HG02763 (cell line): Measurements from ENCODE around the gene C2CD5.
A peak's percentile ranks its signal among the peaks of the same experiment; 100 is the strongest.
"Not testable (repeated sequence)": the region's sequence is repeated elsewhere in the genome, so short reads cannot be mapped to it uniquely, and the experiment has no call there.

Source experiments
- ATAC-seq: cut with Tn5 transposase; IDR thresholded peaks from one replicate; pipeline ENCODE4 v1.9.1; 2021; ENCODE audit warnings: mild to moderate bottlenecking, moderate library complexity; ENCODE audit not compliant: unreplicated experiment

Gene C2CD5, protein sequence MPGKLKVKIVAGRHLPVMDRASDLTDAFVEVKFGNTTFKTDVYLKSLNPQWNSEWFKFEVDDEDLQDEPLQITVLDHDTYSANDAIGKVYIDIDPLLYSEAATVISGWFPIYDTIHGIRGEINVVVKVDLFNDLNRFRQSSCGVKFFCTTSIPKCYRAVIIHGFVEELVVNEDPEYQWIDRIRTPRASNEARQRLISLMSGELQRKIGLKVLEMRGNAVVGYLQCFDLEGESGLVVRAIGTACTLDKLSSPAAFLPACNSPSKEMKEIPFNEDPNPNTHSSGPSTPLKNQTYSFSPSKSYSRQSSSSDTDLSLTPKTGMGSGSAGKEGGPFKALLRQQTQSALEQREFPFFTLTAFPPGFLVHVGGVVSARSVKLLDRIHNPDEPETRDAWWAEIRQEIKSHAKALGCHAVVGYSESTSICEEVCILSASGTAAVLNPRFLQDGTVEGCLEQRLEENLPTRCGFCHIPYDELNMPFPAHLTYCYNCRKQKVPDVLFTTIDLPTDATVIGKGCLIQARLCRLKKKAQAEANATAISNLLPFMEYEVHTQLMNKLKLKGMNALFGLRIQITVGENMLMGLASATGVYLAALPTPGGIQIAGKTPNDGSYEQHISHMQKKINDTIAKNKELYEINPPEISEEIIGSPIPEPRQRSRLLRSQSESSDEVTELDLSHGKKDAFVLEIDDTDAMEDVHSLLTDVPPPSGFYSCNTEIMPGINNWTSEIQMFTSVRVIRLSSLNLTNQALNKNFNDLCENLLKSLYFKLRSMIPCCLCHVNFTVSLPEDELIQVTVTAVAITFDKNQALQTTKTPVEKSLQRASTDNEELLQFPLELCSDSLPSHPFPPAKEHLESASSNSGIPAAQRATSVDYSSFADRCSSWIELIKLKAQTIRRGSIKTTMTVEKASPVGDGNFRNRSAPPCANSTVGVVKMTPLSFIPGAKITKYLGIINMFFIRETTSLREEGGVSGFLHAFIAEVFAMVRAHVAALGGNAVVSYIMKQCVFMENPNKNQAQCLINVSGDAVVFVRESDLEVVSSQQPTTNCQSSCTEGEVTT

DNA sequence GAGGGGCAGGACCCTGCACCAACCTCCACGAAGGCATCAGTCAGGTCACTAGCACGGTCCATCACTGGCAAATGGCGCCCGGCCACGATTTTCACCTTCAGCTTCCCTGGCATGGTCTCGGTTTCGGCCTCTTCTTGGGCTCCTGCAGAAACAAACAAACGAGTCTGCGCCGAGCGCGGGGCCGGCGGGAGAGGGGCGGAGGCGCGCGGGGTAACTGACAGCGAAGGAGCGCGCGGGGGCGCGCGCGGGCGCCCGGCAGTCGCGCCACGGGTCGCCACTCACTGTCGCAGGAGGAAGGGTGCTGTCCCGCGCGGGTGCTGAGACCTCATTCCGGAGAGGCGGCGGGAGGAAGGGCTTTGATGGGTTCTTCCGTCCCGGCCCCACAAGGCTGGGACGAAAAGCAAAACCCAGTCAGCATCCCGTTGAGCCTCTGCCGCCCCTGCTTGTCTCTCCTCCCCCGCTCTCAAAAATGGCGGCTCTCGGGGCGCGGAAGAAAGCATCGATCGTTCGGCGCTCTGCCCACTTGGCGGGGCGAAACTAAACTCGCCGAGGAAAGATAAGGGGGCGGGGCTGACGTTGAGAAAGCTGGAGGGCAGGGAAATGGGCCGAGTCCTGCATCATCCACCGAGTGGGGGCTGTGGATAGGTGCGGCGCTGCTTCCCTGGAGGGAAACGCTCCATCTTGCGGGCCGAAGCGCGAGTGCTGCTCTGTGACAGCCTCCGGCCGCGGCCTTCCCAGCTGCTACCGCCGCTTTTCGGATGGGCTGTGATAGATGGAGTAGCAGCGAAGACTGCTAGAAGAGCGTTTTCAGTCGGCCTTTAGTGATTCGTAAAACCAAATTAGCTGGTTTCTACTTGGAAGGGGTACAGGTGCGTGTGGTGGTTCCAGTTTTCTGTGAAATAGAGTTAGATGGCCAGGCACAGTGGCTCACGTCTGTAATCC is at the start of gene C2CD5:
C2CD5 (minus strand) TSS at position 505 of the 942 bp plus-strand sequence; CDS start at position 113, 392 bp downstream.
- ATAC-seq = peak; percentile 83

DNA sequence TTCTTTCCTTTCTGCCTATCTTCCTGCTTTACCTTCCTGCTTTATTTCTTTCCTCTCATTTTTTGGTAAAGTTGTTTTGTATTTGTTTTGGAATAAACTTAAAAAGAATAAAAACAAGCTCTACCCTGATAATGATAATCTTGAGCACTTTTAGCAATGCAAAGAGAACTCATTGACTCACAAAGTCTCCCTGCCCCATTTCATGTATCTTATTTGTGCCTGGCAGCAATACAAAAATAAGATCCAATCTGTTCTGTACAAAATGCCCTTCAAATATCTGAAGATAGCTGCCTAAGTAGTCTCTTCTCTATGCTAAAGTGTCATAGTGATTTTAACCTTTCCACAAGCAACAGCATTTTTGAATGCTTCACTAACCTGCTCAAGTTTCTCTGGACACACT is 49.5 kb upstream of the C2CD5 start:
- ATAC-seq = no peak

DNA sequence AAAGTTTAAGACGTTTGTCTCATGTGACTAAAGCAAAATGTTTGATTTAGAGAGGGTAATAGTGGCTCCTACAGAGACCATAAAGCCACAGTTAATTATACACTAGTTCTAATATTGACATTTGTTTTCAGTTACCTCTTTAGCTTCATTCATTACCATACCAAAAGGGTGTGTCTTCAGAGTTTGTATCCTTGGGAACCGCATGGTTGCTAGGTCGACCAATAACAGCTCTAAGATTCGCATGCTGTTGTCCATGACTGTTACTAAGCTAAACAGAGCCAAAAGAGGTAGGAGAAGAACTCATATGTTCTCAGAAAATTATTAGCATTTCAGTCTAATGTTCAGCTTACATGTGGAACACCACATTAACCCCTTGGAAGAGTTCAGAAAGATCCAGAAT is 44.5 kb upstream of the C2CD5 start:
- no peak for ATAC-seq

DNA sequence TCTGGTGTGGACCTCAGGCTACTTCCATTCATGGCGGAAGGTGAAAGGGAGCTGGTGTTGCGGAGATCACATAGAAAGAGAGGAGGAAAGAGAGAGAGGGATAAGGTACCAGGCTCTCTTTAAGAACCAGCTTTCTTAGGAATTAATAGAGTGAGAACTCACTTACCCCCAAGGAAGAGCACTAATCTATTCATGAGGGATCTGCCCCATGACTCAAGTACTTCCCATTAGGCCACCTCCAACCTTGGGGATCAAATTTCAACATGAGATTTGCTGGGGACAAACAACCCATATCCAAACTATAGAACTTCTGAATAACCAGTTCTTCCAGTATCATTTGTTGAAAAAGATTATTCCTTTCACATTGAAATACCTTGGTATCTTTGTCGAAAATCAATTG is 34.0 kb upstream of the C2CD5 start:
- ATAC-seq = no peak

DNA sequence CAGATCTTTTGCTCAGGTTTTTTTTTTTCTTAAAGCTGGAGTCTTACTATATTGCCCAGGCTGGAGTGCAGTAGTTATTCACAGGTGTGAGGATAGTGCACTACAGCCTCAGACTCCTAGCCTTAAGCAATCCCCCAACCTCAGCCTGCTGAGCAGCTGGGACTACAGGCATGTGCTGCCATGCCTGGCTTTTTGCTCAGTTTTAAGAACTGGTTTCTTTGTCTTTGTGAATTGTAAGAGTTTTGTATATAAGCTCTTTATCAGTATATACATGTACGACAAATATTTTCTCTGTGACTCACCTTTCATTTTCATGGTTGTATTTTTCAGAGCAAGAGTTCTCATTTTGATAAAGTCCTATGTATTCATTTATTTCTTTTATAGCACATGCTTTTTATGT is 33.3 kb upstream of the C2CD5 start:
- no peak for ATAC-seq

DNA sequence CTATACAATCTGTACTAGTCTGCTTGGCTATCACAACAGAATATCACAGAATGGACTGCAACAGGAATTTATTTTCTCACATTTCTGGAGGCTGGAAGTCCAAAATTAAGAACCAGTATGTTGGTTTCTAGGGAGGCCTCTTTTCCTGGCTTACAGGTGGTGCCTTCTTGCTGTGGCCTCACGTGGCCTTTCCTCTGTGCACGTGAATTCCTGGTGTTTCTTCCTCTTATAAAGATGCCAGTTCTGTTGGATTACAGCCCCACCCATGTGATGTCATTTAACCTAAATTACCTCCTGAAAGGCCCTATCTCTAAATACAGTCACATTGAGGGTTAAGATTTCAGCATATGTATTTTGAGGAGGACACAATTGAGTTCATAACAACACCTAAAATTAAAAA is 32.1 kb upstream of the C2CD5 start:
- ATAC-seq = no peak

DNA sequence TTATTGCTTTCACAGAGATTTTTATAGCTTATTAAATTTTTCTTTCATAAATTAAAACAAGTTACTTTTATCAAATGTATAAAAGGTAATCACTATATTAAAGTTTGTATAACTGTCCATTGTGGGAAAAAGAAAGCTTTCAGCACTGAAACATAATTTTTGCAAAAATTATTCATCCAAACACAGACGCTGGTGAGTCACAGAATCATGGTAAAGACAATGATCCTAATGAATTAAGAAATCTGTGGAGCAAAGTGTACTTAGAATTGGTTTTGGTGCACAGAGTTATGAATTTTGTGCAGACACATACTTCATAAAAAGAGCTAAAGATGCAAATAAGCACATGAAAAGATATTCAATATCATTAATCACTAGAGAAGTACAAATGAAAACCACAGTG is 31.7 kb upstream of the C2CD5 start:
- ATAC-seq = no peak

DNA sequence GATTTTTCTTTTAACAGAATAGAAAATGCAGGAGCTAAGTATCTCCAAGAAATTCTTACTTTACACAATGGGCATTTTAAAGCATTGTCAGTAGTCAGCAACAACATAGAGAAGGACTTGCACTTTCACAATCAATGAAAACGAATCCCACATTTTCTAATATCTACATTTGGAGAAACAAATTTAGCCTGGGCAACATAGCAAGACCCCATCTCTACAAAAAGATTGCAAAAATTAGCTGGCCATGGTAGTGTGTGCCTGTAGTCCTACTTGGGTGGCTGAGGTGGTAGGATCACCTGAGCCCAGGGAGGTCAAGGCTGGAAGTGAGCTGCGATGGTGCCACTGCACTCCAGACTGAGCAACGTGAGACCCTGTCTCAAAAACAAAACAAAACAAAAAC is 30.6 kb upstream of the C2CD5 start:
- no peak for ATAC-seq

DNA sequence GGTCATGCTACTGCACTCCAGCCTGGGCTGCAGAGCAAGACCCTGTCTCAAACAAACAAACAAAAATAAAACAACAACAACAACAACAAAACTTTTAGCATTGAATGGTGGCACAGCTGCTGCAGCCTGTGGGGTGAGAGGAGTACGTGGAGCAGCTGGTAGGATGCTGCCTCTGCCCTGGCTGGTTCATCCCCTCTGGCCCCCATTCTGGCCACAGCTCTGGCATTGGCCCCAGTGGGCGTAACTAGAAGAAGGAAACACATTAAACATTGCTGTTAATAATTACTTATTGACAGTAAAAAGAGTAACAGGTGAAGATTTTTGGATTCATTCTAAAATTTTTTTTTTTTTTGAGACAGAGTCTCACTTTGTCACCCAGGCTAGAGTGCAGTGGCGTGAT is 28.8 kb upstream of the C2CD5 start:
- ATAC-seq = no peak

DNA sequence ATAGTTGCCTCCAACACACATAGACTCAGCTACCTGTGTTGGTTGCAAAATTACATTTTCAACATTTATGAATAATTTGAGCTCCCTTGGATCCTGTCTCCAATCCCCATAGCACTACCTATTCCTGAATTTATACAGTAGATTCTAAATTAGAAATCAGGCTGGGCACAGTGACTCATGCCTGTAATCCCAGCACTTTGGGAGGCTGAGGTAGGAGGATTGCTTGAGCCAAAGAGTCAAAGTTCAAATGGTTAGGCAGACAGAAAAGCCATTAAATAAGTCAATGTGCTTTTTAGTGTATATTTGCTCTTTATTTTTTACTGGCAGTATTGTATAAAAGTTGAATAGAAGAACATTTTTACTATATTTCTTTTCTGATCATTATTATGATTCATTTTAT is 24.9 kb upstream of the C2CD5 start:
- no peak for ATAC-seq

DNA sequence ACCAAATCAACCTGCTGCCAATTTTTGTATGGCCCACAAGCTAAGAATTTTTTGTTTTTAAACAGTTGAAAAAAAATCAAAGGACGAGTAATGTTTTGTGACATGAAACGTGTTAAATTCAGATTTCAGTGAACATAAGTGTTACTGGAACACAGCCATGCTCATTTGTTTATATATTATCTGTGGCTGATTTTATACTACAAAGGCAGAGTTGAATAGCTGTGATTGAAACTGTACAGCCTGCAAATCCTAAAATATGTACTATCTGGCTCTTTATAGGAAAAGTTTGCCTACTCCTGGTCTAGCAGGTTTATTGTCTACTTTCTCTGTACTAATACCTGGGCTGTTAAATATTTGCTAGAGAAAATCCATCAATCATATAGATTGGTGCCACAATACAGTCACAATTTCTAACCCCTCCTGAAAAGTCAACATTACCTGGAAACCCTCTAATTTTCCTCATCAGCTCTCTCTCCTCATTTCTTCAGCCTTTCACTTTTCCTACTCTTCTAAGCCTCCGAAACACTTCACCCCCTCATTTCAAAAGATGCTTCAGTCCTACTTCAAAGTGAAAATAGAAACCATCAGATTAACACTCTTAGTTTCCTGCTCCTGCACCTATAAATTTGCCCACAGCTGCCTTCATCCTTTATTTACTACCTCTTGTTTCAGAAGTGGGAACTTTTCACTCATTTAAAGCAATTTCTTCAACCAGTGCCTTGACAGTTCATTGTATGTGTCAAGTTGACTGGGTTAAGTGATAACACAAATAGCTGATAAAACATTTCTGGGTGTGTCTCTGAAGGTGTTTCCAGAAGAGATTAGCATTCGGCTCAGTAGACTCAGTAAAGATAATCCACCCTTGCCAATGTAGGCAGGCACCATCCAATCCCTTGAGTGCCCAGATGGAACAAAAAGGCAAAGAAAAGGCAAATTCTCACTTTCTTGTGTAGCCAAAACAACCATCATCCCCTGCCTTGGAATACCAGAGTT is 18.0 kb upstream of the C2CD5 start:
- ATAC-seq = no peak

DNA sequence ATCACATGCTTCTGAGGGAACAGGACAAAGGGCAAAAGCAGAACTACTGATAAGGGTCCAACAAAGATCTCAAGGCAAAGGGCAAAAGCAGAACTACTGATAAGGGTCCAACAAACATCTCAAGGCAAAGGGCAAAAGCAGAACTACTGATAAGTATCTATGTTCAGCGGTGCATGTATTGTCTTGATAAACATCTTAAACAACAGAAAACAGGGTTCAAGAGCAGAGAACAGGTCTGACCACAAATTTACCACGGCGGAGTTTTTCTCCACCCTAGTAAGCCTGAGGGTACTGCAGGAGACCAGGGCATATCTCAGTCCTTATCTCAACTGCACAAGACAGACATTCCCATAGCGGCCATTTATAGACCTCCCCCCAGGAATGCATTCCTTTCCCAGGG is 10.4 kb upstream of the C2CD5 start:
- not testable (repeated sequence) for ATAC-seq

DNA sequence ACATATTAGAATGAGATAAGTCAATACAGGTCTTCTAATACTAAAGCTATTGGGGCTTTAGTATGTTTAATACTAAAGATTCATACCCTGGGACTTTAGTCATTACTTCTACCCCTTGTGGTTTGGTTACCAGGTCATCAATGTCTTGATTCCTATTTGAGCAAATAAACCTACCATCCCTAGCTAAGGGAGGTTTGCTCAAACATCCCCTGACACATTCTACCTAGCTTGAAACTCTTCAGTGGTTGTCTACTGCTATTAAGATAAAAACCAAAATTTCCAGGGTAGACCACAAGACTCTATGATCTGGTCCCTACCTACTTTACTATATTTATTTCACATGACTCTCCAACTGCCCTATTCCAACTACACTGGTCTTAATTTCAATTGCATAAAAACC is 7.3 kb upstream of the C2CD5 start:
- ATAC-seq = no peak

DNA sequence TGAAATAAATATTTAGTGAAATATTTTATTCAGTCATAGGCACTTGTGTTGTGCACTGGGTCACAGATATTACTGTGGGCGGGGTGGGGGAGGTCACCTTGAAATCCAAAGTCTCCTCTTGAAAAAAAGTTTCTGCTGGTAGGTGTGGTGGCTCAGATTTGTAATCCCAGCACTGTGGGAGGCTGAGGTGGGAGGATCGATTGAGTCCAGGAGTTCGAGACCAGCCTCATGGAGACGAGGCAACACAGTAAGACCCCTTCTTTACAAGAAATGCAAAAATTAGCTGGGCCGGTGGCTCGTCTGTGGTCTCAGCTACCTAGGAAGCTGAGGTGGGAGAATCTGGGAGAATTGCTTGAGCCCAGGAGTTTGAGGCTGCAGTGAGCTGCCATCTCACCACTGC is 913 bp upstream of the C2CD5 start:
- no peak for ATAC-seq

DNA sequence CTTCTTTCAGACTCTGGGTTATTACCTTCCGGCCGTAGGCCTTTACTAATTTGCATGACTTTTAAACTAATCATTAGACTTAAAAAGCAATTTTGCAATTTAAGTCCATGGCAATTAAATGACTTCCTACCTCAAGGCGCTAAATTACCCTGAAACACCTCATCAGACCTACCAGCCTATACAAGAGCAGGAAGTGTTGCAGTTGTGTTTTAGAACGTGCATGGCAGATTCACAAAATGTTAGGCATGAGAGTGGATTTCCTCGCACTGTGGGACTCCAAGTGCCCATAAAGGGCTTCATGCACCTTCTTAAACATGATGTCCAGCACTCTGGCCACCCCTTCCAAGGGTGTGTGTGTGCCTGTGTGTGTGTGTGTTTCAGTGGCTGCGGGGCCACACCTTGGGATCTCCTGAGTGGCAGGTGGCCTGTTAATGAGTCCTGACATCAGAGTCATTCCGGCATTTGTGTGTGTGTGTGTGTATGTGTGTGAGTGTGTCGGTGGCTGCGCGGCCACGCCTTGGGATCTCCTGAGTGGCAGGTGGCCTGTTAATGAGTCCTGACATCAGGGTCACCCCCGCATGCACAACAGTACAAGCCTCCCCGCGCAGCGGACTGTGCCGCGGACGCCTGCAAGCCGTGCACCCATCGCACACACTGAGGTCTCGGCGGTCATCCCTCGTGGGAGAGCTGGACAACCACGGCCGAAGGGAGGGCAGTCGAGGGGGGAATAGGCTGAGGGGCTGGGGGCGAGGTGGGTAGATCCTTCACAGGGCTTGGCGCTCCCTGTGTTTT is 900 bp downstream of the C2CD5 start:
- ATAC-seq = peak; percentile 37

DNA sequence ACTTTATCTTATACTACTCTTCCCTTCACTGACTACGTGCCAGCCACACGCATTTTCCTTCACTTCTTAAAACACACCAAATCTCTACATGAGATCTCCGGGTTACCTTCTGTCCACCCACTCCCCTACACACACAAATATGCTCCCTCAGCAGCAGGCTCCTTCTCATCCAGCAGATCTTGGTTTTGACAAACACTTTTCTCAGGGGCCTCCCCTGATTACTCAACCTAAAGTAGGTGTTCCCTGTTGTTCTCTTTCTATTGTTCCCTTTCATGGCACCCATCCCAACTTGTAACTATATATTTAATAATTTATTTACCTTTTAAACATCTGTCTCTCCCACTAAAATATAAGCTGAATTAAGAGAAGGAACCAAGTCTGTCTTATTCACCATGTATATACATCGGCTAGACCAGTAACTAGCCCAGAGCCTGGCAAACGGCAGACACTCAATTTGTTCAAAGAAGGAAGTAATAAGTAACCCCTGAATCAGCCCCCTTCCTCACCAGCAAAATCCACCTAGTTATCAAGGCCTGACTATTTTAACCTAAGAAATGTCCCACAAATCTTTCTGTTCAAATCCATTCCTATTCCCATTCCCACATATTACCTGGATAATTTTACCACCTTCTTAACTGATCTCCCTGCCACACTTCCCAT is 2.7 kb downstream of the C2CD5 start:
- no peak for ATAC-seq

DNA sequence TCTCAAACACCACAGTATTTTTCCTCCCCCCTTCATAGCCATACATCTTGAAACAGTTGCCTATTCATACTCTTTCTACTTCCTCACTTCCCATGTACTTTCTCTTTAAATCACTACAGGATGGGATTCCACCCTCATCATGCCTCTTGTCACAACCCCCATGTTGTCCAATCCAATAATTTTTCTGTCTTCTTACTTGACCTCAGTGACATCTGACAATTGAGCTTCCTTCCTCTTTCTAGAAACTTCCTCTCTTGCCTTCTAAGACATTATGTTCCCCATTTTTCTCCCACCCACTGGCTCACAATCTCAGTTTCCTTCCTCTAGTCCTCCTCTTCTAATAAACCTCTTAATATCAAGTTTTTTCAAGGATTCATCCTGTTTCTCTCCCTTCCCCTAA is 5.3 kb downstream of the C2CD5 start:
- ATAC-seq = no peak

DNA sequence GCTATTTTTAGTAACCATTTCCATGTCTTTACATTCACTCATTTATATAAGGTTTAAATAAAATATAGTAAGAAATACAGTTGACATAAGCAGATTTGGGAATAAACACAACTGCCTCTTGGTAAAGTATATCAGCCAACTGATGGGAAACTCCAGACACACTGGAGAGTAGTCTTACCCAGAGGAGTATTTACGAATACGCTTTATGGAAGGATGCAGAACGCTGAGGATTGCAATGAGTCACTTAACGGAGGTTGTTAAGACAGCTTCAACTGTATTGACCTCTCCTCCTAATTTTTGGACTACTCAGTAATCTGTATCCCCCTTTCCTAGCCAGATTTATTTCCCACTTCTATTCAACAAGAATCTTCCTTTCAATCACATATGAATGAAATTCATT is 6.0 kb downstream of the C2CD5 start:
- no peak for ATAC-seq
